SKM-1 (cell line): Measurements from ENCODE around the gene COIL.
A peak's percentile ranks its signal among the peaks of the same experiment; 100 is the strongest.

Source experiments
- DNase-seq: peaks from one replicate; lab custom pipeline; 2025; ENCODE audit not compliant: unreplicated experiment; lab: John Stamatoyannopoulos, UW

COIL gene

GRCh38 chr17:56937687-56938086 lies 23.2 kb downstream of the COIL start:
- DNase-seq = no peak

GRCh38 chr17:56936697-56937322 lies 24.0 kb downstream of the COIL start:
- DNase-seq = no peak

- DNase-seq = no peak
Measured at GRCh38 chr17:56935461-56935860, 25.4 kb downstream of the COIL start.

- no peak for DNase-seq
Measured at GRCh38 chr17:56934280-56934679, 26.6 kb downstream of the COIL start.

- no peak for DNase-seq
Measured at GRCh38 chr17:56933868-56934267, 27.0 kb downstream of the COIL start.

- no peak for DNase-seq
Measured at GRCh38 chr17:56933151-56933745, 27.6 kb downstream of the COIL start.

GRCh38 chr17:56930739-56931337 lies 30.0 kb downstream of the COIL start:
- no peak for DNase-seq

- DNase-seq = no peak
Measured at GRCh38 chr17:56929362-56929969, 31.4 kb downstream of the COIL start.

- no peak for DNase-seq
Measured at GRCh38 chr17:56928586-56928985, 32.3 kb downstream of the COIL start.

GRCh38 chr17:56926704-56927103 lies 34.1 kb downstream of the COIL start:
- no peak for DNase-seq

- no peak for DNase-seq
Measured at GRCh38 chr17:56926270-56926669, 34.6 kb downstream of the COIL start.

GRCh38 chr17:56925088-56925487 lies 35.8 kb downstream of the COIL start:
- DNase-seq = no peak

- no peak for DNase-seq
Measured at GRCh38 chr17:56919717-56920116, 41.1 kb downstream of the COIL start.

GRCh38 chr17:56918916-56919315 lies 41.9 kb downstream of the COIL start:
- DNase-seq = peak; percentile 71

- no peak for DNase-seq
Measured at GRCh38 chr17:56917559-56918296, 43.1 kb downstream of the COIL start.

GRCh38 chr17:56914581-56915273 lies 46.1 kb downstream of the COIL start:
- no peak for DNase-seq

- DNase-seq = peak; percentile 85
Measured at GRCh38 chr17:56913867-56914580, 46.8 kb downstream of the COIL start, which contains the start of gene TRIM25. Gene TRIM25, minus strand, starts transcription at chr17:56914049. Its CDS starts 61 bp downstream, at chr17:56913988.

- DNase-seq = no peak
Measured at GRCh38 chr17:56913353-56913866, 47.4 kb downstream of the COIL start.

GRCh38 chr17:56913000-56913311 lies 47.9 kb downstream of the COIL start:
- no peak for DNase-seq
